ENCODE results near the gene RASGEF1C.

DNA sequence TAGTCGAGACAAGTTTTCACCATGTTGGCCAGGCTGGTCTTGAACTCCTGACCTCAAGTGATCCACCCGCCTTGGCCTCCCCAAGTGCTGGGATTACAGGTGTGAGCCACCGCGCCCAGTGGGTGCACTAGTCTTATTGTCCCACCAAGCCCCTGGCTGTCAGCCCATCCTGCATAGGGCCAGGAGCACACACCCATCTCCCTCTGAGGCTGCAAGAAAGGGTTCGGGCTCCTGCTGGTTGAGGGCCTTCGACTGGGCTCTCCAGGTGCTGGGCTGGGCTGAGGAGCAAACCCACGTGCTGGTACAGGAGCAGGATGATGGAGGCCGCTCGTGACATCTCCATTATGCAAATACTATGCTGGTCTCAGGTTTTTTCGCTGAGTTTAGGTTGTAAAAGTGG is 112.4 kb downstream of the RASGEF1C start:
- TF ChIP-seq, protein P1, sequence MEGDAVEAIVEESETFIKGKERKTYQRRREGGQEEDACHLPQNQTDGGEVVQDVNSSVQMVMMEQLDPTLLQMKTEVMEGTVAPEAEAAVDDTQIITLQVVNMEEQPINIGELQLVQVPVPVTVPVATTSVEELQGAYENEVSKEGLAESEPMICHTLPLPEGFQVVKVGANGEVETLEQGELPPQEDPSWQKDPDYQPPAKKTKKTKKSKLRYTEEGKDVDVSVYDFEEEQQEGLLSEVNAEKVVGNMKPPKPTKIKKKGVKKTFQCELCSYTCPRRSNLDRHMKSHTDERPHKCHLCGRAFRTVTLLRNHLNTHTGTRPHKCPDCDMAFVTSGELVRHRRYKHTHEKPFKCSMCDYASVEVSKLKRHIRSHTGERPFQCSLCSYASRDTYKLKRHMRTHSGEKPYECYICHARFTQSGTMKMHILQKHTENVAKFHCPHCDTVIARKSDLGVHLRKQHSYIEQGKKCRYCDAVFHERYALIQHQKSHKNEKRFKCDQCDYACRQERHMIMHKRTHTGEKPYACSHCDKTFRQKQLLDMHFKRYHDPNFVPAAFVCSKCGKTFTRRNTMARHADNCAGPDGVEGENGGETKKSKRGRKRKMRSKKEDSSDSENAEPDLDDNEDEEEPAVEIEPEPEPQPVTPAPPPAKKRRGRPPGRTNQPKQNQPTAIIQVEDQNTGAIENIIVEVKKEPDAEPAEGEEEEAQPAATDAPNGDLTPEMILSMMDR (conservative IDR thresholded peaks at IDR 0.05; ENCODE audit: low read length): no peak
- TF ChIP-seq EZH2phosphoT487 (IDR thresholded peaks at IDR 0.05; ENCODE audit: borderline replicate concordance): no peak
